Lung (tissue), 12 donors: ENCODE measurements around the gene CREB3L4. TPM values are rescaled to one million over a fixed set of nuclear protein-coding genes. Genes with fewer than 3 reads are reported as not detected.

Source experiments
- ATAC-seq: fragments of 200-7000 bp; cut with Tn5 transposase; one replicate; pipeline ENCODE4 v1.9.1; 2020; ENCODE audit warnings: moderate number of reproducible peaks; ENCODE audit not compliant: insufficient read depth, low FRiP score
- DNase-seq, 3 donors: peaks; one replicate each; pipeline ENCODE4 v3.0.0-alpha.2; 2013 to 2017
- H3K27ac ChIP-seq, 2 donors: one replicate each; pipeline ENCODE4 v1.5.1; 2013; ENCODE audit warnings: mild to moderate bottlenecking in 2 of 2, moderate library complexity in 2 of 2, control low read depth in 1 of 2, inconsistent platforms in 1 of 2, low read depth in 1 of 2, low read length in 1 of 2
- H3K27me3 ChIP-seq, 3 donors: one replicate each; pipeline ENCODE4 v1.5.1; 2013; ENCODE audit warnings: low read length in 2 of 3; ENCODE audit not compliant: control insufficient read depth in 3 of 3, insufficient read depth in 3 of 3
- H3K36me3 ChIP-seq, 4 donors: one replicate each; pipeline ENCODE4 v1.5.1; 2013; ENCODE audit warnings: low read length in 4 of 4, mild to moderate bottlenecking in 1 of 4, moderate library complexity in 1 of 4; ENCODE audit not compliant: control insufficient read depth in 4 of 4, insufficient read depth in 4 of 4
- H3K4me1 ChIP-seq, 5 donors: one replicate each; pipeline ENCODE4 v1.5.1; 2013; ENCODE audit warnings: low read length in 5 of 5, mild to moderate bottlenecking in 2 of 5, moderate library complexity in 1 of 5; ENCODE audit not compliant: control insufficient read depth in 5 of 5, insufficient read depth in 5 of 5
- H3K4me3 ChIP-seq: one replicate; pipeline ENCODE4 v1.5.1; 2013; ENCODE audit warnings: mild to moderate bottlenecking, control low read depth, moderate library complexity
- H3K9ac ChIP-seq, 2 donors: one replicate each; pipeline ENCODE4 v1.5.1; 2013; ENCODE audit warnings: low read length in 2 of 2, control low read depth in 1 of 2; ENCODE audit not compliant: insufficient read depth in 1 of 2
- H3K9me3 ChIP-seq, 4 donors: one replicate each; pipeline ENCODE4 v1.5.1; 2013; ENCODE audit warnings: low read length in 3 of 4, mild to moderate bottlenecking in 1 of 4, moderate library complexity in 1 of 4; ENCODE audit not compliant: control insufficient read depth in 4 of 4, insufficient read depth in 3 of 4
- WGBS, 2 donors: extraction: QIAGEN DNeasy Blood & Tissue Kit; methylation state at CpG; one replicate each; pipeline ENCODE4 v1.1.7; 2013; 5-methylcytosine and 5-hydroxymethylcytosine counted together
- polyA plus RNA-seq, 2 donors: library from polyadenylated mRNA; stranded (reverse); fragments of 200-250 nt; gene quantifications; one replicate each; pipeline ENCODE4 v1.2.1, GENCODE V29; 2013
- total RNA-seq, 2 donors: library from RNA; depleted of rRNA in 1 of 2; stranded (reverse); fragments of >200 nt in 1 of 2; gene quantifications; one replicate each; pipeline ENCODE4 v1.2.1, GENCODE V29; 2014 to 2021
- TF ChIP-seq, protein P1 (sequence below): IDR thresholded peaks from 2 replicates; pipeline ENCODE4 v1.5.1; 2012; ENCODE audit warnings: mild to moderate bottlenecking; ENCODE audit errors: control extremely low read depth, extremely low read depth
- donor health status: control.
- donor health status: control.
- donor health status: Bipolar disorder and iron deficiency.
- donor health status: healthy.
- donor health status: DM: yes; HTN: yes; CAD: no.

Gene CREB3L4
- total and polyA plus RNA-seq, 4 donors, result 9.5 to 21.8 (median 13.6) TPM

DNA sequence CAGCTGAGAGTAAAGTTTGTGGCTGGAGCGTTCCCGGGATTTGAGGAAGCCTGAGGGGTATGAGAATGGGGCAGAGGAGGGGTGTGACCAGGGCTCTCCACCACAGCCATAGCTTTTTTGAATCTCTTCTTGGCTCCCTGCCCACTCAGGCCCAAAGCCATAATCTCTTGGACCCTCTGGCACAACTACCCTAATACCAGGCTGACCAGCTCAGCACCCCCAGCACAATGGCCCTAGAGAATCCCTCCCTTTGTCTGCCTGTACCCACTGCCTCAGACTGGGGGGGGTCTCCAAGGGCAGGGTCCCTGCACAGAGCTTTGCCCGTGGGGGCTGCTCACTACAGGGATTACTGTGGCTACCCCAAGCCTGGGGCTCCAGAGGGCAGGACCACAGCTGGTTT is 28.7 kb upstream of the CREB3L4 start:
- TF ChIP-seq, protein P1, sequence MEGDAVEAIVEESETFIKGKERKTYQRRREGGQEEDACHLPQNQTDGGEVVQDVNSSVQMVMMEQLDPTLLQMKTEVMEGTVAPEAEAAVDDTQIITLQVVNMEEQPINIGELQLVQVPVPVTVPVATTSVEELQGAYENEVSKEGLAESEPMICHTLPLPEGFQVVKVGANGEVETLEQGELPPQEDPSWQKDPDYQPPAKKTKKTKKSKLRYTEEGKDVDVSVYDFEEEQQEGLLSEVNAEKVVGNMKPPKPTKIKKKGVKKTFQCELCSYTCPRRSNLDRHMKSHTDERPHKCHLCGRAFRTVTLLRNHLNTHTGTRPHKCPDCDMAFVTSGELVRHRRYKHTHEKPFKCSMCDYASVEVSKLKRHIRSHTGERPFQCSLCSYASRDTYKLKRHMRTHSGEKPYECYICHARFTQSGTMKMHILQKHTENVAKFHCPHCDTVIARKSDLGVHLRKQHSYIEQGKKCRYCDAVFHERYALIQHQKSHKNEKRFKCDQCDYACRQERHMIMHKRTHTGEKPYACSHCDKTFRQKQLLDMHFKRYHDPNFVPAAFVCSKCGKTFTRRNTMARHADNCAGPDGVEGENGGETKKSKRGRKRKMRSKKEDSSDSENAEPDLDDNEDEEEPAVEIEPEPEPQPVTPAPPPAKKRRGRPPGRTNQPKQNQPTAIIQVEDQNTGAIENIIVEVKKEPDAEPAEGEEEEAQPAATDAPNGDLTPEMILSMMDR, result no peak
- Histone ChIP-seq H3K4me1 (peaks cover 0 to 4% (median 0%) of the 10 kb centered on the region in 5 donors), H3K27ac (no peak overlapping the region), H3K9me3 (no peaks in the 10 kb centered on the region), H3K27me3 (no peaks in the 10 kb centered on the region), H3K4me3 (no peak overlapping the region), H3K36me3 (peaks cover 9 to 67% (median 44%) of the 10 kb centered on the region in 4 donors), H3K9ac (no peak overlapping the region)
- DNase-seq (no peak), ATAC-seq (no peak)
- 88 to 98% methylated on average over 3 of the region's 3 CpGs for WGBS, 2 donors

DNA sequence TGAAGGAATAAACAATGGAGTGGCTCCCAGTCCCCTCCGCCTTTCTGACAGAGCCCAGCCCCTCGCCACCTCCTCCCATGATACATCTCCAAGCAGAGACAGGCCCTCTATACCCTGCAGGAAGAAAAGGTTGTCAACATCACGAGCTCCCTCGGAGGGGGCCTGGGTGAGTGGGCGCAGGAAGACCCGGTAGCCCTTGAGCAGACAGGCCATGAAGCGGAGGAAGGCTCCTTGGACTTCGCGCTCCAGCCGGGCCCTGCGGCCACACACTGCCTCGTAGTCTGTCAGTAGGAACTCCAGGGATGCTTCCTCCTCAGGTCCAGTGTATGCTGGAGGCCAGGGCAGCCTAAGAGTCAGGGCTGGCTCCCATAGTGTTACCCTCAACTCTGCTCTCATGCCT is 28.2 kb upstream of the CREB3L4 start:
- Histone ChIP-seq H3K4me1 (peaks cover 0 to 8% (median 0%) of the 10 kb centered on the region in 5 donors), H3K27me3 (no peaks in the 10 kb centered on the region), H3K27ac (no peak overlapping the region), H3K9me3 (no peaks in the 10 kb centered on the region), H3K4me3 (no peak overlapping the region), H3K36me3 (peaks cover 7 to 67% (median 45%) of the 10 kb centered on the region in 4 donors), H3K9ac (no peak overlapping the region)
- 92 to 93% methylated on average over 12 of the region's 12 CpGs for WGBS, 2 donors
- ATAC-seq (no peak), DNase-seq (no peak)
- TF ChIP-seq, protein P1, result no peak

DNA sequence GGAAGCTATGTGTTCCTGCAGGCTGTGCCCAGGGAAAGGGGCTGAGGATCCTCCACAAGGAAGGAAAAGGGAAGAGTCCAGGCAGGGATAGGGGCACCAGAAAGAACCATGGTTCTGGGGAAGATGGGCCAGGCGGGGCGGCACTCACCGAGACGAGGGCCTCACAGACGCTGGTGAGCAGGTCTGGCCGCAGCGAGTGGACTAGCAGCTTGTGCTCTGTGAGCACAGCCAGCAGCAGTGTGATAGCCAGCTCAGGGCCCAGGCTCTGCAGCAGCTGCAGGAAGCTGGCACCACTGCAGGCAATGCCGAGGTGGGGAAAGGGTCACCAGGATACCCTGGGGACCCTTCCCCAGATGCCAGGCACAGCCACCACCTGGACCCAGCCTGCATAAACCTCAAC is 26.9 kb upstream of the CREB3L4 start:
- Histone ChIP-seq H3K27me3 (no peaks in the 10 kb centered on the region), H3K9me3 (no peaks in the 10 kb centered on the region), H3K4me1 (peaks cover 0 to 11% (median 8%) of the 10 kb centered on the region in 5 donors), H3K9ac (no peak overlapping the region), H3K4me3 (no peak overlapping the region), H3K36me3 (peaks cover 5 to 60% (median 41%) of the 10 kb centered on the region in 4 donors), H3K27ac (no peak overlapping the region)
- TF ChIP-seq, protein P1, result no peak
- 96 to 98% methylated on average over 8 of the region's 8 CpGs for WGBS, 2 donors
- ATAC-seq, result no peak
- DNase-seq, result no peak
